Keratinocyte (primary cell): ENCODE measurements around the gene SNX6.
"Not testable (repeated sequence)": the region's sequence is repeated elsewhere in the genome, so short reads cannot be mapped to it uniquely, and the experiment has no call there.

Experiments used
- CTCF ChIP-seq, 3 experiments: IDR thresholded peaks in 1 of 3; conservative IDR thresholded peaks in 1 of 3; optimal IDR thresholded peaks in 1 of 3; 2 replicates in 2 of 3; 3 replicates in 1 of 3; pipeline versions ENCODE3 to v1.5.1; 2011; ENCODE audit warnings: low read length in 3 of 3, mild to moderate bottlenecking in 3 of 3, moderate library complexity in 2 of 3, control low read depth in 1 of 3, inconsistent platforms in 1 of 3; ENCODE audit not compliant: insufficient read depth in 2 of 3; ENCODE audit errors: extremely low read depth in 1 of 3
- EZH2 ChIP-seq: IDR thresholded peaks from one replicate; pipeline ENCODE4 v1.6.1; 2012; ENCODE audit warnings: inconsistent platforms, mild to moderate bottlenecking, low read length, moderate library complexity

DNA sequence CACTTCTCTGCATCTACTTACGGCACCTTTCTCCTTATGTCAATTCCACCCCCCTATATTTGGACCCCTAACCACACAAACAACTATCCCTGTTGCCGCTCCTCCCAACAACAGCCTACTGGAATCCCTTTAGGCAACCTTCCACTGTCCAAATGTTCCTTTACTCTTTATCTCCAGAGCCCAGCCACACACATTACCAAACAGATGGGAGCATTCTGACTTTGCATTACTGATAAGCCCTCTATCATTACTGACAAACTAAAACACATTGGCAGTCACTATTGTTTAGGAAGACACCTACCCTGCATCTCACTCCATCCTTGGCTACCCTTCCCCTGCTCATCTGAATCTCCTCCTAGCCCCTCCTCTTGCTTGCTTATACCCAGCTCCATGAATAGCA lies 23.1 kb upstream of the SNX6 start:
- not testable (repeated sequence) for TF ChIP-seq CTCF (optimal IDR thresholded peaks at IDR 0.05 in 1 of 3, IDR thresholded peaks at IDR 0.05 in 1 of 3, conservative IDR thresholded peaks at IDR 0.05 in 1 of 3; ENCODE audit: extremely low read depth in 1 of 3, insufficient read depth in 2 of 3, low read length in 3 of 3); EZH2
